NCI-H510A (cell line): ENCODE measurements around the gene PRSS16.

Experiments
- DNase-seq: peaks from one replicate; lab custom pipeline; 2025; lab: John Stamatoyannopoulos, UW

Gene PRSS16

GRCh38 chr6:27287751-27288135 lies 40.2 kb downstream of the PRSS16 start:
- DNase-seq: no peak

- no peak for DNase-seq
Measured at GRCh38 chr6:27288136-27289044, 40.9 kb downstream of the PRSS16 start.

GRCh38 chr6:27290065-27290849 lies 42.8 kb downstream of the PRSS16 start:
- no peak for DNase-seq

GRCh38 chr6:27290850-27291208 lies 43.3 kb downstream of the PRSS16 start:
- no peak for DNase-seq

GRCh38 chr6:27293436-27294098 lies 46.1 kb downstream of the PRSS16 start:
- no peak for DNase-seq

GRCh38 chr6:27294409-27294808 lies 46.9 kb downstream of the PRSS16 start:
- DNase-seq: no peak

GRCh38 chr6:27295301-27296079 lies 48.0 kb downstream of the PRSS16 start:
- DNase-seq: no peak

GRCh38 chr6:27296106-27296783 lies 48.7 kb downstream of the PRSS16 start:
- no peak for DNase-seq

GRCh38 chr6:27297484-27297856 lies 50.0 kb downstream of the PRSS16 start:
- no peak for DNase-seq

- no peak for DNase-seq
Measured at GRCh38 chr6:27297857-27298730, 50.6 kb downstream of the PRSS16 start.

GRCh38 chr6:27303613-27304272 lies 56.2 kb downstream of the PRSS16 start:
- no peak for DNase-seq
